D721Med (cell line): ENCODE results near the gene YWHAH.

ENCODE experiments used
- DNase-seq: peaks from one replicate; pipeline ENCODE4 v3.0.0; 2011; ENCODE audit warnings: low spot score; ENCODE audit not compliant: insufficient read length
- FAIRE-seq: peaks from 2 replicates; lab custom pipeline; 2011; peaks lifted over from hg19 to GRCh38; lab: Jason Lieb, UNC
- TF ChIP-seq, protein P1 (sequence below): IDR thresholded peaks from 2 replicates; pipeline ENCODE4 v1.5.1; 2012; ENCODE audit warnings: mild to moderate bottlenecking, control low read depth; ENCODE audit not compliant: insufficient read depth; ENCODE audit errors: missing control alignments

Gene YWHAH

DNA sequence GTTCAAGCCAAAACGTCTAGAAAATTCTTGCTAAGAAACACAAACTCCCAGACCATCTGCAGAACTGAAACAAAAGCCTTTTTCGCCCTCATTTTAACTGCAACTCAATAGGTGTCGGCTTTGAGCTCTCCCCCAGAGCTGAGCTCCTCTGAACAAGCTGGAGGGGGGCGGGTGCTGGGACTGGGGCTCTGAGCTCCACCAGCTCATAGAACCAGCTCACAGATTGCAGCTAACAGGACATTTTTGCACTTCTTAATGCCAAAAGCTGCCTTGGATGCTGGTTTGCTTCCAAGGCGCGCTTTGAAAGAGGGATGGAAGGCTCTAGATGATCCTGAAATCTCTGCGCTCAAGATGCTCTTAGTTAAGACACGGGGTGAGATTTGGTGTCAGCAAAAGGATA is 6.0 kb upstream of the YWHAH start:
- FAIRE-seq = no peak
- TF ChIP-seq, protein P1, sequence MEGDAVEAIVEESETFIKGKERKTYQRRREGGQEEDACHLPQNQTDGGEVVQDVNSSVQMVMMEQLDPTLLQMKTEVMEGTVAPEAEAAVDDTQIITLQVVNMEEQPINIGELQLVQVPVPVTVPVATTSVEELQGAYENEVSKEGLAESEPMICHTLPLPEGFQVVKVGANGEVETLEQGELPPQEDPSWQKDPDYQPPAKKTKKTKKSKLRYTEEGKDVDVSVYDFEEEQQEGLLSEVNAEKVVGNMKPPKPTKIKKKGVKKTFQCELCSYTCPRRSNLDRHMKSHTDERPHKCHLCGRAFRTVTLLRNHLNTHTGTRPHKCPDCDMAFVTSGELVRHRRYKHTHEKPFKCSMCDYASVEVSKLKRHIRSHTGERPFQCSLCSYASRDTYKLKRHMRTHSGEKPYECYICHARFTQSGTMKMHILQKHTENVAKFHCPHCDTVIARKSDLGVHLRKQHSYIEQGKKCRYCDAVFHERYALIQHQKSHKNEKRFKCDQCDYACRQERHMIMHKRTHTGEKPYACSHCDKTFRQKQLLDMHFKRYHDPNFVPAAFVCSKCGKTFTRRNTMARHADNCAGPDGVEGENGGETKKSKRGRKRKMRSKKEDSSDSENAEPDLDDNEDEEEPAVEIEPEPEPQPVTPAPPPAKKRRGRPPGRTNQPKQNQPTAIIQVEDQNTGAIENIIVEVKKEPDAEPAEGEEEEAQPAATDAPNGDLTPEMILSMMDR = no peak
- no peak for DNase-seq

DNA sequence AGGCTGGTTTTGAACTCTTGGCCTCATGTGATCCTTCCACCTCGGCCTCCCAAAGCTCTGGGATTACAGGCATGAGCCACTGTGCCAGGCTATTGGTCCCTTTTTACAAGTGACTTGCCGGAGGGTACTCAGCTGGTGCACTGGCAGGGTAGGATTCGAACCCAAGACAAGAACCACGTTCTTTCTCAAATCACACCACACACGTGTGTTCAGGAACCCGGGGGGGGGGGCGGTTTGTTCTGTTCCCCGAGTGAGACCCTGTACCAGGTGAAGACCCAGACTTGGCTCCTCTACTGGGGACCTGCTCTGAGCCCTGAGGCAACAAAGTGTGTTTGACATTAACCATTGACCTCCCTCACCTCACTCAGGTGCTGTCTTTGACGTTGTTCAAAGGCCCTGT is 3.8 kb upstream of the YWHAH start:
- DNase-seq (no peak), FAIRE-seq (no peak)
- TF ChIP-seq, protein P1 = no peak

DNA sequence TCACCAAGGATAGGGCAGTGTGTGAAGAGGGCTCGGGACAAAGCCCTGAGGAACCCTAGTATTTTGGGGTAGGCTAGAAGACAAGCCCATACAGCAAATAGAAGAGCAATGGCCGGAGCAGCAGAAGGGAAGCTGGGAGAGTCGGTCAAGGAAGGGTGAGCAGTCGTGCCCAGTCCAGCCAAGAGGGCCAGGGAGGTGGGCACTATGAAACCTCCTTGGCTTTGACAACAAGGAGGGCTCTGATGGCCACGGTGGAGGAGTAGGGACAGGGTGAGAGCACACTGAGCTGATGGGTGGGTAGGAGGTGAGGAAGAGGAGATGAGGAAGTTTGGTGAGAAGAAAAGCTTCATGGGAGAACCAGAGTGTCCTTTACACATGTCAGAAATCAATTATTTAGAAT is 2.2 kb upstream of the YWHAH start:
- DNase-seq = no peak
- TF ChIP-seq, protein P1 = no peak
- FAIRE-seq = no peak

DNA sequence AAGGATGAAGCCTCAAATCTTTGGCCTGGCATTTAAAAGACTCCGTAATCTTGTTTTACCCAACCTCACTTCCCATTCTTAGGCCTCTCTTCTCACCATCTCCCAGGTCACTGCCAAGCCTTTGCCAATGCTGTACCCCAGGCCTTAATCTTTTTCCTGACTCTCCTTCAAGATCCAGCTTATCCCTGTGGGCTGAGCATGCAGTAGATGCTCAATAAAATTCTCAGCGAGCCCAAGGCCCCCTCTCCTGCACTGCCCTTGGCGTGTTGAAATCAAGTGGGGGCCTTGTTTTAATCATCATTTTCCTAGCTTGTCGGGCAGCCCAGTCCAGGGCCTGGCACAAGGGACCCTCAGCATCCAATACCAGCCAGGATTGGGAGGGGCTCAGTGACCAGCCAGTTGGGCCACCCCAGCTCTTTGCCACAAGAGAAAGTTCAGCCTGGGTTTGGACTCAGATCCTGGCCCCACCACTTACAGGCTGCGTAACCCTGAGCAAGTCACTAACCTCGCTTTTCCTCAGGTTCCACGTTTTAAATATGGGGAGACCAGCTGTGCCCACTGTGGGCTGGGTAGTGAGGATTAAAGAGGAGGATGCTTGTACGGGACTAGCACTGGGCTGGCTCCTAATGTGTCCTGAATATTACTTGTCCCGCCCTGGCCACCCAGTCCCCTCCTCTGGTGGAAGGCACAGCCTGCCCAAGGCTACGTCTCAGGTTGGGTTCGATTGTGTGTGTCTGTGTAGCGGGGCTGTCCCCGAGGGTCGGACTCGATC is 943 bp upstream of the YWHAH start:
- TF ChIP-seq, protein P1 = no peak
- no peak for DNase-seq
- FAIRE-seq = no peak

DNA sequence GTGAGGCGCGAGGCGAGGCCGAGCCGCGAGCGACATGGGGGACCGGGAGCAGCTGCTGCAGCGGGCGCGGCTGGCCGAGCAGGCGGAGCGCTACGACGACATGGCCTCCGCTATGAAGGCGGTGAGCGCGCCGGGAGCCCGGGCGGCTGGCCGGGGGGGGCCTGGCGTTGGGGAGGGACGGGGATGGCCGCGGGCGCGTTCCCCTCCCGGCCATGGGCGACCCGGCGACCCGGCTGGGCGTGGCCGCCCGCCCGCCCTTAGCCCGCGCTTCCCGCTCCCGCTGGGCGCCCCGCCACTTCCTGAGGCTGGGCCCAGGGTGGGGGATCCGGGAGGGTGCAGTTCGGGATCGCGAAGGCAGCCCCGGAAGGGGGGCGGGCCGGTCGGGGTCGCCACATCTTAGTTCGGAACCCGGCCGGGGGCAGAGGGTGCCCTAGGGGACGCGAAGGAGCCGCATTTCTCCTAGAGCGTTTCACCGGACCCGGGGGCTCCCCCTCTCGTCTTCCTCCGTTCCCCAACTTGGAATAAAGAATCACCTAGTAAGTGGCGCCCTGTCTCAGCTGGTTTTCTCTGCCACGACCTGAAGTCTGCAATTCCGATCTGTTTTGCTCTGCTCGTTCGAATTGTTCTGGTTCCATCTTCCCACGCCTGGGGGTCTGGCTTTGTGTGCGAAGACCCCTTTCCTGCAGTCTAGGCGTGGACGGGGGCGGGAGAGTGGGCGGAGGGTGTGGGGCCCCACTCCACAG is 536 bp downstream of the YWHAH start:
- no peak for DNase-seq
- TF ChIP-seq, protein P1 = no peak
- no peak for FAIRE-seq

DNA sequence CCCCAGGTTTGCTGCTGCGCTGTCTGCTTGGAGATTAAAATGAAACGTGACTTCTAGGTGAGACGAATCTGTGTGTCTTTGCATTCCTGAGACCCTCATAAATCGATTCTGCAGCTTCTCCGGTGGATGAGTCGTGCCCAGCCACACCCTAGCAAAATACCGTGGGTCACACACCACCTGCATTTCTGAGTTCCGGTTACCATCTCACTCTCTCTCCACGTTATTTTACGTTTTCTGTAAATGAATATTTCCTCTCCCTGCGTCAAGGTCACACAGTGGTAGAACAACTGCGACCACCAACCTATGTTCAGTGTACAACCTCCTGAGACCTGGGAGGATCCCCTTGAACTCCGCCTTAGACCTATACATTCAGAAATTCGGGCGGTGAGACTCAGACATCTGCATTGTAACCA is 1.1 kb downstream of the YWHAH start:
- FAIRE-seq (no peak), DNase-seq (no peak)

More for the DNA sequence above, 1.1 kb downstream of the YWHAH start:
- TF ChIP-seq, protein P1 = no peak
